Osteoblast (primary cell): ENCODE results near the gene PRPF6. TPM values are rescaled to one million over a fixed set of nuclear protein-coding genes. Genes with fewer than 3 reads are reported as not detected.

Experiments used
- DNase-seq: peaks from one replicate; pipeline ENCODE4 v3.0.0; 2011; ENCODE audit warnings: low spot score, mixed read lengths; ENCODE audit not compliant: insufficient read length; ENCODE audit errors: missing footprints
- H2AFZ ChIP-seq: 2 replicates; pipeline ENCODE4 v1.6.0; 2011; ENCODE audit warnings: mild to moderate bottlenecking, low read length
- H3K27ac ChIP-seq: 2 replicates; pipeline ENCODE4 v1.5.1; 2011; ENCODE audit warnings: mild to moderate bottlenecking, low read depth, low read length, moderate library complexity
- H3K27me3 ChIP-seq: 2 replicates; pipeline ENCODE4 v1.6.0; 2012; ENCODE audit warnings: mild to moderate bottlenecking, control low read depth, inconsistent platforms, low read length, moderate library complexity; ENCODE audit not compliant: insufficient read depth
- H3K36me3 ChIP-seq: 2 replicates; pipeline ENCODE4 v1.5.1; 2011; ENCODE audit warnings: mild to moderate bottlenecking, low read length, control low read depth, moderate library complexity; ENCODE audit not compliant: insufficient read depth
- H3K4me1 ChIP-seq: 2 replicates; pipeline ENCODE4 v1.5.1; 2011; ENCODE audit warnings: mild to moderate bottlenecking, low read length, control low read depth, moderate library complexity; ENCODE audit not compliant: insufficient read depth
- H3K4me2 ChIP-seq: 2 replicates; pipeline ENCODE4 v1.6.0; 2011; ENCODE audit warnings: mild to moderate bottlenecking, low read length; ENCODE audit not compliant: insufficient read depth
- H3K4me3 ChIP-seq: fragments of 200-600 bp; sonication (generic); 3 replicates; pipeline ENCODE4 v1.5.1; 2012; ENCODE audit warnings: mild to moderate bottlenecking, low read length, inconsistent platforms; ENCODE audit not compliant: insufficient read depth
- H3K79me2 ChIP-seq: 2 replicates; pipeline ENCODE4 v1.6.0; 2012; ENCODE audit warnings: mild to moderate bottlenecking, low read length, control low read depth, inconsistent platforms; ENCODE audit not compliant: insufficient read depth
- H3K9me3 ChIP-seq: 2 replicates; pipeline ENCODE4 v1.5.1; 2011; ENCODE audit warnings: low read depth, low read length, control low read depth
- H4K20me1 ChIP-seq: 2 replicates; pipeline ENCODE4 v1.6.0; 2012; ENCODE audit warnings: mild to moderate bottlenecking, low read length, control low read depth; ENCODE audit not compliant: insufficient read depth
- total RNA-seq: library from RNA; depleted of rRNA; stranded (reverse); fragments of >200 nt; gene quantifications from 2 replicates; pipeline ENCODE4 v1.2.3, GENCODE V29; 2012
- TF ChIP-seq, protein P1 (sequence below): IDR thresholded peaks from 2 replicates; pipeline ENCODE4 v1.5.1; 2011; ENCODE audit warnings: mild to moderate bottlenecking, low read depth, low read length, moderate library complexity; ENCODE audit errors: extremely low read depth

Gene PRPF6
- total RNA-seq, 1 donor: 56.1 TPM

DNA sequence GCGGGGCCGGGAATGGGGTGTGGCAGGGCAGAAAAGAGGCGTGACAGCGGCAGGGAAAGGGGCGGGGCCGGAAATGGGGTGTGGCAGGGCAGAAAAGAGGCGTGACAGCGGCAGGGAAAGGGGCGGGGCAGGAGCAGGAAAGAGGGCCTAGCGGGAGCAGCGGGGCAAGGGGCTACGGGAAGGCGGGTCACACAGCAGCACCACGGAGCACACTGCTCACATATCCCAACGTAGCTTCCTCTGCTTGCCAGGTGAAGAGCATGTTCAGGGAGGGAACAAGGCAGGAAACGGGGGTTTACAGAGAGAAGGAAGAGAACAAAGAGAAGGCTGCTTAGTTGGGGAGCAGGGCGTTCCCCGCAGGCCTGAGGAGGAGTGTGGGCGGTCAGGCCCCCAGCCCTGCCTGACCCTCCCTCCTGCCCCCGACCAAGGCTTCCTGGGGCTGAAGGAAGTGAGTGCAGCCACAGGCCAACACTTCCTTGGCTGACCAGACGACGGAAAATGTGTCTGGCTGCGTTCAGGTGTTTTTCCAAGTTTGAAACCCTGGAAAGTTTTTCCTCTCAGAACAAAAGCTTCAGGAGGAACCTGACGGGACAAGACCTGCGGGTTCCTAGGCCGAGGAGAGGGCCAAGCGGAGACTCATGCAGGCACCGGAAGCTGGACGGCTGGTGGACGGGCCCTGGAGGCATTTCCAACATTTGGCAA lies 38.5 kb upstream of the PRPF6 start:
- H3K9me3 ChIP-seq: no peaks in the 10 kb centered on the region
- peak; percentile 83 for DNase-seq
- no peak overlapping the region for H2AFZ ChIP-seq
- H3K4me3 ChIP-seq: no peak overlapping the region
- no peaks in the 10 kb centered on the region for H3K27me3 ChIP-seq
- no peaks in the 10 kb centered on the region for H3K4me1 ChIP-seq
- no peak overlapping the region for H3K4me2 ChIP-seq
- H3K27ac ChIP-seq: no peak overlapping the region
- peaks cover 62% of the 10 kb centered on the region for H4K20me1 ChIP-seq
- TF ChIP-seq, protein P1, sequence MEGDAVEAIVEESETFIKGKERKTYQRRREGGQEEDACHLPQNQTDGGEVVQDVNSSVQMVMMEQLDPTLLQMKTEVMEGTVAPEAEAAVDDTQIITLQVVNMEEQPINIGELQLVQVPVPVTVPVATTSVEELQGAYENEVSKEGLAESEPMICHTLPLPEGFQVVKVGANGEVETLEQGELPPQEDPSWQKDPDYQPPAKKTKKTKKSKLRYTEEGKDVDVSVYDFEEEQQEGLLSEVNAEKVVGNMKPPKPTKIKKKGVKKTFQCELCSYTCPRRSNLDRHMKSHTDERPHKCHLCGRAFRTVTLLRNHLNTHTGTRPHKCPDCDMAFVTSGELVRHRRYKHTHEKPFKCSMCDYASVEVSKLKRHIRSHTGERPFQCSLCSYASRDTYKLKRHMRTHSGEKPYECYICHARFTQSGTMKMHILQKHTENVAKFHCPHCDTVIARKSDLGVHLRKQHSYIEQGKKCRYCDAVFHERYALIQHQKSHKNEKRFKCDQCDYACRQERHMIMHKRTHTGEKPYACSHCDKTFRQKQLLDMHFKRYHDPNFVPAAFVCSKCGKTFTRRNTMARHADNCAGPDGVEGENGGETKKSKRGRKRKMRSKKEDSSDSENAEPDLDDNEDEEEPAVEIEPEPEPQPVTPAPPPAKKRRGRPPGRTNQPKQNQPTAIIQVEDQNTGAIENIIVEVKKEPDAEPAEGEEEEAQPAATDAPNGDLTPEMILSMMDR: no peak
- peaks cover 41% of the 10 kb centered on the region for H3K79me2 ChIP-seq
- peaks cover 20% of the 10 kb centered on the region for H3K36me3 ChIP-seq

DNA sequence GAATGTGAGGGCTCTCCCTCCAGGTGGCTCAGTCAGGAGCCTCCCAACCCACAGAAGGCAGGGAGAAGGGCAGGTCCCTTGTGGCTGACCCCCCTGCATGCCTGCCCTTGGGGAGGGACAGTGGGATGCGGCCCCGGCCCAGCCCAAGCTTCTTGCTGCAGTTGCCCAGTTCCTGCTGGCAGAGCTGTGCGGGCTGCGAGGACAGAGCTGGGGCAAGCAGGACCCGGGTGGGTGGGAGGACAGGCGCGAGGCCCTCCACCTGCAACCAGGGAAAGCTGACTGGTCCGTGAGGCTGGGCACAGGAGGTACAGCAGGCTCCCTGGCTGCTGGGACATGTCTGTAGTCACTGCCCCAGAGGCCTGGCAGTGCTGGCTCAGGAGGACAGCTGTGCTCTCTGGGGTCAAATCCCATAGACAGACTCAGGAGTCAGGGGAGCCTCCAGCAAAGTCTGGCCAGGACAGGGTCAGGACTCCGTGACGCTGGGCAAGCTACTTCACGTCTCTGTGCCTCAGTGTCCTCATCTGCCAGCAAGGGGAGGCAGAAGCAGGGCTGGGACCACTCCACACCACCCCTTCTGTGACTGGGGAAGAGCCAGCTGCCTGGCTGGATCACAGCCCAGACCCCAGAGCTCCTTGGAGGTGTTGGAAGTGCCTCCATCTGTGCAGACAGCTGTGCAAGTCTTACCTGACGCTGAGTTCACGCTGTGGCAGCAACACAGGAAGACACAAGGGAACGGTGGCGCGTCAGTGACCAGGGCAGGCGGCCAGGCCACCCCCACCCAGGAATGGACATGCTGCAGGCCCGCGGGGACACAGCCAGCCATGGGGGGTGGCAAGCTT lies 37.7 kb upstream of the PRPF6 start:
- Histone ChIP-seq H4K20me1 (peaks cover 65% of the 10 kb centered on the region), H3K4me2 (no peak overlapping the region), H3K36me3 (peaks cover 20% of the 10 kb centered on the region), H3K4me3 (no peak overlapping the region), H3K27ac (no peak overlapping the region), H3K9me3 (no peaks in the 10 kb centered on the region), H3K79me2 (peaks cover 48% of the 10 kb centered on the region), H3K4me1 (no peaks in the 10 kb centered on the region), H3K27me3 (no peaks in the 10 kb centered on the region), H2AFZ (no peak overlapping the region)
- TF ChIP-seq, protein P1: no peak
- peak; percentile 81 for DNase-seq

DNA sequence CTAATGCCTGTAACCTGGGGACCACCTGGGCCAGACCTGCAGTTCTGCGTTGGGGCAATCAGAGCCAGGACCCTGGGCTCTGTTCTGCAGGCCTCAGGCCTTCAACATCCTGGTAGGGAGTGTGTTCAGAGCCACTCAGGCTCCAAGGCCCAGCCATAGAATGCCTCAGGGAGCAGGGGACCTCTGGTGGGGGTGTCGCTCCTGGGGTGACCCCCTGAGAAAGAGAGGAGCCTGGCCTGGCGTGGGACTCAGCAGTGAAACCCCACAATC lies 37.2 kb upstream of the PRPF6 start:
- TF ChIP-seq, protein P1: no peak
- no peaks in the 10 kb centered on the region for H3K9me3 ChIP-seq
- H2AFZ ChIP-seq: no peak overlapping the region
- H3K36me3 ChIP-seq: peaks cover 20% of the 10 kb centered on the region
- H3K4me3 ChIP-seq: no peak overlapping the region
- peaks cover 3% of the 10 kb centered on the region for H3K4me1 ChIP-seq
- peaks cover 70% of the 10 kb centered on the region for H4K20me1 ChIP-seq
- no peaks in the 10 kb centered on the region for H3K27me3 ChIP-seq
- peaks cover 50% of the 10 kb centered on the region for H3K79me2 ChIP-seq
- no peak overlapping the region for H3K4me2 ChIP-seq
- DNase-seq: no peak
- no peak overlapping the region for H3K27ac ChIP-seq
